ENCODE data around the gene DMC1.

DNA sequence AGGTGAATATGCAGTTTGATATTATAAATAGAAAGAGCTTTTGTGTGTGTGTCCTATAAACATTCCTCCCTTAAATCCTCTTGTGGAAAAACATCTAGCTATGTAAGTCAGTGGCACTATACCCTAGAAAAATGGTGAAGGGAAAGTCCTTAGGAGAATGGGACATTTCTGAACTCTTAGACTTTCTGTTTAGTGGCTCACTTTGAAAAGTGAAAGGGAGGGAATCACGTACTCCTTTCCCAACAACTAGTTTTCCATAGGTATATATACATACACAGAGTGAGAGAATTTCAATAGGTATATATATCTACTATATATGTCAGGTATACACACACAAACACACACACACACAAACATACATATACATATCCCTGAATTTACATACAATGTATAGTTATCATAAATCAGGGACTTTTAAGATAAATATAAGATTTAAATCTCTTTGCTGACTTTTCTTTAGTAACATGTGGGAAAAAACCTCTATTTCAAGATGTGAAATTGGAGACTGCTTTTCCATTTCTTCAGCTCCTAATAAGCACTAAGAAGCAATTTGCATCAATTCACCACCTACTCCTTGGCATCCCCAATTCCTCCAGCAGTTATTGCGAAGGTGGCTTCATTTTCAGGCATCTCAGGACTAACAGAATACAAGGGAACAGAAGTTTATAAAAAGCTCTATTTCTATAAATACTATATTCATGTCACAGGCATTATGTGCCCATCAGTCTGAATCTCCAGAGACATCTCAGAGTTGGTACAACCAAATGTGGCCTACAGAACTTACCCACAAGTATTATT lies 50.3 kb downstream of the DMC1 start:
- TF ChIP-seq ZFP30 (CRISPR knock-in tag; IDR thresholded peaks at IDR 0.05) (no peak), ZNF565 (CRISPR knock-in tag; conservative IDR thresholded peaks at IDR 0.05; ENCODE audit: low read depth) (no peak), ARNTL (CRISPR knock-in tag; IDR thresholded peaks at IDR 0.05; ENCODE audit: borderline replicate concordance, low read depth) (no peak), RARB (CRISPR knock-in tag; IDR thresholded peaks at IDR 0.05) (no peak)
- TF ChIP-seq, protein P1, sequence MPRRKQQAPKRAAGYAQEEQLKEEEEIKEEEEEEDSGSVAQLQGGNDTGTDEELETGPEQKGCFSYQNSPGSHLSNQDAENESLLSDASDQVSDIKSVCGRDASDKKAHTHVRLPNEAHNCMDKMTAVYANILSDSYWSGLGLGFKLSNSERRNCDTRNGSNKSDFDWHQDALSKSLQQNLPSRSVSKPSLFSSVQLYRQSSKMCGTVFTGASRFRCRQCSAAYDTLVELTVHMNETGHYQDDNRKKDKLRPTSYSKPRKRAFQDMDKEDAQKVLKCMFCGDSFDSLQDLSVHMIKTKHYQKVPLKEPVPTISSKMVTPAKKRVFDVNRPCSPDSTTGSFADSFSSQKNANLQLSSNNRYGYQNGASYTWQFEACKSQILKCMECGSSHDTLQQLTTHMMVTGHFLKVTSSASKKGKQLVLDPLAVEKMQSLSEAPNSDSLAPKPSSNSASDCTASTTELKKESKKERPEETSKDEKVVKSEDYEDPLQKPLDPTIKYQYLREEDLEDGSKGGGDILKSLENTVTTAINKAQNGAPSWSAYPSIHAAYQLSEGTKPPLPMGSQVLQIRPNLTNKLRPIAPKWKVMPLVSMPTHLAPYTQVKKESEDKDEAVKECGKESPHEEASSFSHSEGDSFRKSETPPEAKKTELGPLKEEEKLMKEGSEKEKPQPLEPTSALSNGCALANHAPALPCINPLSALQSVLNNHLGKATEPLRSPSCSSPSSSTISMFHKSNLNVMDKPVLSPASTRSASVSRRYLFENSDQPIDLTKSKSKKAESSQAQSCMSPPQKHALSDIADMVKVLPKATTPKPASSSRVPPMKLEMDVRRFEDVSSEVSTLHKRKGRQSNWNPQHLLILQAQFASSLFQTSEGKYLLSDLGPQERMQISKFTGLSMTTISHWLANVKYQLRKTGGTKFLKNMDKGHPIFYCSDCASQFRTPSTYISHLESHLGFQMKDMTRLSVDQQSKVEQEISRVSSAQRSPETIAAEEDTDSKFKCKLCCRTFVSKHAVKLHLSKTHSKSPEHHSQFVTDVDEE (CRISPR knock-in tag; IDR thresholded peaks at IDR 0.05), result no peak
